PC-9 (cell line): ENCODE results near the gene EPHA2.

Source experiments
- EZH2 ChIP-seq: fragments of 200-600 bp; sonication (generic); IDR thresholded peaks from 2 replicates; pipeline ENCODE4 v1.8.0; 2017; ENCODE audit warnings: antibody characterized with exemption, low read depth
- TF ChIP-seq, protein P1 (sequence below): fragments of 200-600 bp; sonication (generic); conservative IDR thresholded peaks from 2 replicates; pipeline ENCODE4 v1.6.1; 2017; ENCODE audit warnings: mixed run types, antibody characterized with exemption, mild to moderate bottlenecking, moderate library complexity

DNA sequence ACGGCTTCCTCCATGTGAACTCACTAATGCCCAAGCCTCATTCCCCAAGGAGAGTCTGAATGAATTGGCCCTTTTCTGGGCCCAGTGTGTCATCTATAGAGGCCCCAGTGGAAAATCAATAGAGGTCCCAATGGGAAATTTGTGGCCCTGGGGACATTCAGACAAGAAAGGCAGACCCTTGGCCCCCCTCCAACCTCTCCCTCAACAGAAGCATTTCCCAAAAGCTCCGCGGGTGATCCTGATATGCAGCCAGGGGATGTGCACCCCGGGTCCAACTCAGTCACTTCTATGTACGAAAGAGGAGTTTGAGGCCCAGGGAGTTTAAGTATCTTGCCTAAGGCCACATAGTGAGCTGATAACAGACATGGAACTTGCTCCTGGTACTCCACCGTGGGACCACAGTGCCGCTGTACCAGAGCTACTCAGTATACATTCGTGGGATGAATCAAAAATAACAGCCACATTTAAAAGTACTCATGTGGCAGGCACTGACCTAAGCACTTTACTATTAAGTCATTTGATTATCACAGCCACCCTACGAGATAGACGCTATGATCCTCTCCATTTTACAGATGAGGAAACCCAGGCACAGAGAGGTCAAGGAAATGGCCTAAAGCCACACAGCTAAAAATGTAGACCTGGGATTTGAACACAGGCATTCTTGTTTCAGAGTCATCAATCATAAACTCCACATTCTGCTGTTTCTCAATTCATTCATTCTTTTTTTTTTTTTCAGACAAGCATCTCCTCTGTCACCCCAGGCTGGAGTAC, 8.5 kb downstream of the EPHA2 start:
- TF ChIP-seq, protein P1, sequence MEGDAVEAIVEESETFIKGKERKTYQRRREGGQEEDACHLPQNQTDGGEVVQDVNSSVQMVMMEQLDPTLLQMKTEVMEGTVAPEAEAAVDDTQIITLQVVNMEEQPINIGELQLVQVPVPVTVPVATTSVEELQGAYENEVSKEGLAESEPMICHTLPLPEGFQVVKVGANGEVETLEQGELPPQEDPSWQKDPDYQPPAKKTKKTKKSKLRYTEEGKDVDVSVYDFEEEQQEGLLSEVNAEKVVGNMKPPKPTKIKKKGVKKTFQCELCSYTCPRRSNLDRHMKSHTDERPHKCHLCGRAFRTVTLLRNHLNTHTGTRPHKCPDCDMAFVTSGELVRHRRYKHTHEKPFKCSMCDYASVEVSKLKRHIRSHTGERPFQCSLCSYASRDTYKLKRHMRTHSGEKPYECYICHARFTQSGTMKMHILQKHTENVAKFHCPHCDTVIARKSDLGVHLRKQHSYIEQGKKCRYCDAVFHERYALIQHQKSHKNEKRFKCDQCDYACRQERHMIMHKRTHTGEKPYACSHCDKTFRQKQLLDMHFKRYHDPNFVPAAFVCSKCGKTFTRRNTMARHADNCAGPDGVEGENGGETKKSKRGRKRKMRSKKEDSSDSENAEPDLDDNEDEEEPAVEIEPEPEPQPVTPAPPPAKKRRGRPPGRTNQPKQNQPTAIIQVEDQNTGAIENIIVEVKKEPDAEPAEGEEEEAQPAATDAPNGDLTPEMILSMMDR = no peak
- TF ChIP-seq EZH2 = no peak
